CD4-positive, alpha-beta T cell (primary cell): Measurements from ENCODE around the gene ARHGAP5. TPM values are rescaled to one million over a fixed set of nuclear protein-coding genes. Genes with fewer than 3 reads are reported as not detected.

Experiments
- ATAC-seq: fragments of 200-7000 bp; cut with Tn5 transposase; one replicate; pipeline ENCODE4 v1.10.0; 2022; ENCODE audit warnings: mild to moderate bottlenecking; ENCODE audit not compliant: poor library complexity
- CTCF ChIA-PET: fragments of 350-600 bp; sonication (Branson Sonifier 250); formaldehyde crosslinking; loops from one replicate; lab custom pipeline; 2021; ENCODE audit warnings: antibody characterized with exemption, inconsistent platforms; lab: Charles Lee
- POLR2A ChIA-PET: fragments of 350-600 bp; sonication (Branson Sonifier 250); formaldehyde crosslinking; loops from one replicate; lab custom pipeline; 2021; ENCODE audit warnings: antibody characterized with exemption, inconsistent platforms; lab: Charles Lee
- DNase-seq, 14 experiments: peaks; one replicate each; pipeline ENCODE4 v3.0.0-alpha.2; 2013 to 2020; ENCODE audit warnings: mixed read lengths in 2 of 14
- H3K27ac ChIP-seq, 2 donors: one replicate each; pipeline versions ENCODE4 v1.5.1 to v1.7.0; 2013; ENCODE audit warnings: low read length in 2 of 2, low read depth in 1 of 2, mild to moderate bottlenecking in 1 of 2
- H3K27me3 ChIP-seq, 2 experiments: 1 replicate in 1 of 2; 2 replicates in 1 of 2; pipeline versions ENCODE4 v1.6.1 to v1.7.0; 2013; ENCODE audit warnings: low read length in 2 of 2, control low read depth in 1 of 2, mild to moderate bottlenecking in 1 of 2, moderate library complexity in 1 of 2; ENCODE audit not compliant: insufficient read depth in 2 of 2, control insufficient read depth in 1 of 2
- H3K36me3 ChIP-seq: one replicate; pipeline ENCODE4 v1.6.1; 2013; ENCODE audit warnings: low read length, control low read depth; ENCODE audit not compliant: insufficient read depth
- H3K4me1 ChIP-seq: one replicate; pipeline ENCODE4 v1.6.1; 2013; ENCODE audit warnings: low read length, control low read depth; ENCODE audit not compliant: insufficient read depth
- H3K4me3 ChIP-seq: one replicate; pipeline ENCODE4 v1.5.1; 2013; ENCODE audit warnings: mild to moderate bottlenecking, low read length, moderate library complexity
- H3K9me3 ChIP-seq, 2 experiments: 1 replicate in 1 of 2; 2 replicates in 1 of 2; pipeline versions ENCODE4 v1.6.1 to v1.7.0; 2013; ENCODE audit warnings: low read length in 2 of 2, mild to moderate bottlenecking in 2 of 2, control low read depth in 1 of 2, moderate library complexity in 1 of 2; ENCODE audit not compliant: control insufficient read depth in 1 of 2, insufficient read depth in 1 of 2
- H3K27ac Mint-ChIP-seq: one replicate; pipeline ENCODE4 v1.8.0; 2020; ENCODE audit warnings: mixed read lengths
- H3K27me3 Mint-ChIP-seq: one replicate; pipeline ENCODE4 v1.8.0; 2021; ENCODE audit warnings: mixed read lengths
- H3K36me3 Mint-ChIP-seq: one replicate; pipeline ENCODE4 v1.8.0; 2021; ENCODE audit warnings: low read depth, mixed read lengths
- H3K4me1 Mint-ChIP-seq: one replicate; pipeline ENCODE4 v1.8.0; 2021; ENCODE audit warnings: low read depth, mixed read lengths
- H3K4me3 Mint-ChIP-seq: one replicate; pipeline ENCODE4 v1.8.0; 2020; ENCODE audit warnings: mild to moderate bottlenecking, mixed read lengths
- H3K9me3 Mint-ChIP-seq: one replicate; pipeline ENCODE4 v1.8.0; 2020; ENCODE audit warnings: mixed read lengths
- intact Hi-C, 2 experiments: fragments of 100-400 bp; cut with DNase I in 1 of 2; cut with micrococcal nuclease in 1 of 2; formaldehyde crosslinking; loops; one replicate each; pipeline versions ENCODE4 v1.15.1 to v1.9.0; 2023 to 2025; cut with DNase I, micrococcal nuclease
- total RNA-seq, 174 experiments: library from RNA in 2 of 174; stranded (reverse) in 2 of 174; gene quantifications; one replicate each; pipeline ENCODE4 v1.2.3 and lab custom pipeline; 2021 to 2026
- TF ChIP-seq, protein P1 (sequence below): fragments of 200-600 bp; IDR thresholded peaks from one replicate; pipeline ENCODE4 v1.8.0; 2022; ENCODE audit warnings: antibody characterized with exemption, mild to moderate bottlenecking

ARHGAP5 gene
- total RNA-seq, 2 experiments from 2014 or later: 68.5 to 72.5 TPM

DNA sequence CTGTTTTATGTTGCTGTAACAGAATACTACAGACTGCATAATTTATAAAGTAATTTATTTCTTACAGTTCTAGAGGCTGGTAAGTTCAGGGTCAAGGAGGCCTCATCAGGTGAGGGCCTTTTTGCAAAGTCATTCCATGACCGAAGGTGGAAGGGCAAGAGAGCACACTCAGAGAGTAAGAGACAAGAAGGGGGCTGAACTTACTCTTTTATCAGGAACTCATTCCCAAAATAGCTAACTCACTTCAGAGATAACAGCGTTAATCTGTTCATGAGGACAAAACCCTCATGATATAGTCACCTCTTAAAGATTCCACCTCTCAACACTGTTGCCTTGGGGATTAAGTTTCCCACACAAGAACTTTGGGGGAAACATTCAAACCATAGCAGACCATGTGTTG lies 73.3 kb downstream of the ARHGAP5 start:
- CTCF ChIA-PET: no interaction called here

DNA sequence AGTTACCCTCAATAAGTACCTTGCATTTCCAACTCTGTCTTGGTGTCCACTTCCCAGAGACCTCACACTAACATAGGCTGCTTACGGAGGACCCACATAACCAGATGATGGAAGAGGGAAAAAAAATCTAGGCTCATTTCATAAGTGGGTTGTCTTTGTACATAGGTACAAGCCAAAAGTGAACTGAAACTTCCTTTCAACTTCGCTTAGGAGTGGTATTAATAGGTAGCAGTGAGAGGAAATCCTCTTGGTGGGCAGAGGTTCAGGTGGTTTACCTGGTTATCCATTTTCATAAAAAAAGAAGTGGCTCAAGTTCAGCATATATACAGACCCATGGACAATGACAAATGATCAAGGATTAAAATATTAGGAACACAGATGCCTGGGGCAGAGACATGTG lies 88.9 kb downstream of the ARHGAP5 start:
- DNase-seq (no peak), ATAC-seq (no peak)
- intact Hi-C loops: no loop called here
- Mint-ChIP-seq H3K36me3 (no peaks in the 10 kb centered on the region), H3K4me1 (no peaks in the 10 kb centered on the region), H3K9me3 (peaks cover 10% of the 10 kb centered on the region), H3K27me3 (no peaks in the 10 kb centered on the region), H3K4me3 (no peak overlapping the region), H3K27ac (no peak overlapping the region)
- no peaks in the 10 kb centered on the region for H3K4me1 ChIP-seq
- H3K4me3 ChIP-seq: no peak overlapping the region
- TF ChIP-seq, protein P1, sequence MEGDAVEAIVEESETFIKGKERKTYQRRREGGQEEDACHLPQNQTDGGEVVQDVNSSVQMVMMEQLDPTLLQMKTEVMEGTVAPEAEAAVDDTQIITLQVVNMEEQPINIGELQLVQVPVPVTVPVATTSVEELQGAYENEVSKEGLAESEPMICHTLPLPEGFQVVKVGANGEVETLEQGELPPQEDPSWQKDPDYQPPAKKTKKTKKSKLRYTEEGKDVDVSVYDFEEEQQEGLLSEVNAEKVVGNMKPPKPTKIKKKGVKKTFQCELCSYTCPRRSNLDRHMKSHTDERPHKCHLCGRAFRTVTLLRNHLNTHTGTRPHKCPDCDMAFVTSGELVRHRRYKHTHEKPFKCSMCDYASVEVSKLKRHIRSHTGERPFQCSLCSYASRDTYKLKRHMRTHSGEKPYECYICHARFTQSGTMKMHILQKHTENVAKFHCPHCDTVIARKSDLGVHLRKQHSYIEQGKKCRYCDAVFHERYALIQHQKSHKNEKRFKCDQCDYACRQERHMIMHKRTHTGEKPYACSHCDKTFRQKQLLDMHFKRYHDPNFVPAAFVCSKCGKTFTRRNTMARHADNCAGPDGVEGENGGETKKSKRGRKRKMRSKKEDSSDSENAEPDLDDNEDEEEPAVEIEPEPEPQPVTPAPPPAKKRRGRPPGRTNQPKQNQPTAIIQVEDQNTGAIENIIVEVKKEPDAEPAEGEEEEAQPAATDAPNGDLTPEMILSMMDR: no peak
- H3K27ac ChIP-seq: no peak overlapping the region
- no peaks in the 10 kb centered on the region for H3K27me3 ChIP-seq
- H3K9me3 ChIP-seq: no peaks in the 10 kb centered on the region
- ChIA-PET POLR2A (no interaction called here), CTCF (no interaction called here)
- H3K36me3 ChIP-seq: no peaks in the 10 kb centered on the region

More for the DNA sequence above, 73.3 kb downstream of the ARHGAP5 start:
- POLR2A ChIA-PET: no interaction called here
- no peaks in the 10 kb centered on the region for H3K9me3 ChIP-seq
- H3K4me1 ChIP-seq: no peaks in the 10 kb centered on the region
- Mint-ChIP-seq H3K4me1 (no peaks in the 10 kb centered on the region), H3K4me3 (no peak overlapping the region), H3K9me3 (no peaks in the 10 kb centered on the region), H3K27me3 (no peaks in the 10 kb centered on the region), H3K36me3 (peaks cover 66% of the 10 kb centered on the region), H3K27ac (no peak overlapping the region)
- no peak for DNase-seq
- ATAC-seq: no peak
- no peak overlapping the region for H3K4me3 ChIP-seq
- H3K36me3 ChIP-seq: peaks cover 60% of the 10 kb centered on the region
- intact Hi-C loops: loop anchor here in 1 of 2 experiments (5.0 kb wide), 1 partner anchor 73 kb away; the partner anchor contains the start of gene ARHGAP5
- TF ChIP-seq, protein P1: no peak
- H3K27me3 ChIP-seq: no peaks in the 10 kb centered on the region
- H3K27ac ChIP-seq: no peak overlapping the region

DNA sequence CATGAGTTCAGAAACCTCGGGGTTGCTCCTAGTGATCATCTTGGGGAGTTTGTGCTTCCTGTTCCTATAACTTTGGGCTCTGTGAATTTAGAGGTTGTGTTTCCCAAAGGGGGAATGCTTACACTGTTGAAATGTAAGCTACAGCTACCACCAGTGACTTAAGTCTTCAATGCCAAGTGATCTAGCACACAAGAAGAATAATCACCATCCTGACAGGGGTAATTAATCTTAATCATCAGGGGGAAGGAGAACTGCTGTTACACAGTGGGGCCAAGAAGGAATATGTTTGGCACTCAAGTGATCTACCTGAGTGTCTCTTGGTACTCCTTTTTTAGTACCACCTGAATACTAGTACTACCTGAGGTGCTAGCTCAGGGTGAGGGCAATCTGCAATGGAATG lies 89.8 kb downstream of the ARHGAP5 start:
- intact Hi-C loops: no loop called here
- no peaks in the 10 kb centered on the region for H3K36me3 Mint-ChIP-seq
- ATAC-seq (no peak), DNase-seq (no peak)
- Histone ChIP-seq H3K36me3 (no peaks in the 10 kb centered on the region), H3K9me3 (no peaks in the 10 kb centered on the region), H3K27me3 (no peaks in the 10 kb centered on the region), H3K4me3 (no peak overlapping the region), H3K4me1 (no peaks in the 10 kb centered on the region), H3K27ac (no peak overlapping the region)
- H3K27me3 Mint-ChIP-seq: no peaks in the 10 kb centered on the region
- H3K27ac Mint-ChIP-seq: no peak overlapping the region
- CTCF ChIA-PET: no interaction called here
- POLR2A ChIA-PET: no interaction called here
- peaks cover 6% of the 10 kb centered on the region for H3K9me3 Mint-ChIP-seq
- TF ChIP-seq, protein P1: no peak
- H3K4me3 Mint-ChIP-seq: no peak overlapping the region
- no peaks in the 10 kb centered on the region for H3K4me1 Mint-ChIP-seq
